Measurements from ENCODE around the gene UPK3A. TPM values are rescaled to one million over a fixed set of nuclear protein-coding genes. Genes with fewer than 3 reads are reported as not detected.

The UPK3A gene
- polyA plus RNA-seq, 3 donors = 6.0 to 19.0 (median 14.0) TPM

GRCh38 chr22:45335854-45336522, 51.2 kb downstream of the UPK3A start:
- Histone ChIP-seq H3K27me3 (ENCODE audit: control insufficient read depth in 2 of 2, insufficient read depth in 2 of 2, low read length in 2 of 2) (no peaks in the 10 kb centered on the region), H3K9me3 (replicated peaks in 1 of 2; ENCODE audit: control insufficient read depth in 1 of 2, insufficient read depth in 1 of 2, low read length in 2 of 2) (no peaks in the 10 kb centered on the region), H3K27ac (ENCODE audit: low read depth in 1 of 2, low read length in 2 of 2) (no peak overlapping the region), H3K9ac (ENCODE audit: insufficient read depth, low read length, poor library complexity, severe bottlenecking) (no peak overlapping the region), H3K4me3 (replicated peaks in 1 of 3; ENCODE audit: low read depth in 2 of 3, low read length in 3 of 3) (no peak overlapping the region), H3K4me2 (replicated peaks; ENCODE audit: extremely low read depth, low read length, poor library complexity, severe bottlenecking) (no peak overlapping the region), H4K20me1 (ENCODE audit: insufficient read depth, low read length) (no peaks in the 10 kb centered on the region), H2AFZ (ENCODE audit: insufficient read depth, low read depth, low read length, poor library complexity, severe bottlenecking) (no peak overlapping the region), H3K36me3 (replicated peaks in 1 of 2; ENCODE audit: control insufficient read depth in 1 of 2, insufficient read depth in 2 of 2, low read length in 2 of 2) (peaks cover 84 to 98% of the 10 kb centered on the region in 2 donors), H3K79me2 (ENCODE audit: insufficient read depth, low read length) (no peaks in the 10 kb centered on the region), H3K4me1 (ENCODE audit: control insufficient read depth in 1 of 2, insufficient read depth in 2 of 2, low read length in 2 of 2) (no peaks in the 10 kb centered on the region)
- no peak for DNase-seq
- H3K4me3 Mint-ChIP-seq = no peak overlapping the region
- TF ChIP-seq CTCF (IDR thresholded peaks at IDR 0.05) = no peak
- peaks cover 0 to 2% (median 0%) of the 10 kb centered on the region in 7 donors for H3K9me3 Mint-ChIP-seq
- WGBS (ENCODE audit: insufficient coverage) = 83% methylated on average over 12 of the region's 29 CpGs
- intact Hi-C loops (cut with micrococcal nuclease) = loop anchor here in 1 of 2 donors (10.0 kb wide), 1 partner anchor 79 kb away; the partner anchor contains the start of genes RIBC2 and SMC1B
- peaks cover 87 to 100% of the 10 kb centered on the region in 2 donors for H3K36me3 Mint-ChIP-seq
- no peaks in the 10 kb centered on the region for H3K4me1 Mint-ChIP-seq
- H3K27me3 Mint-ChIP-seq (ENCODE audit: low read depth in 3 of 3) = peaks cover 0 to 1% (median 0%) of the 10 kb centered on the region in 3 donors
- H3K27ac Mint-ChIP-seq = no peak overlapping the region

GRCh38 chr22:45336971-45337431, 52.3 kb downstream of the UPK3A start:
- no peaks in the 10 kb centered on the region for H3K4me1 Mint-ChIP-seq

More at GRCh38 chr22:45336971-45337431, 52.3 kb downstream of the UPK3A start:
- H3K9me3 ChIP-seq (replicated peaks in 1 of 2; ENCODE audit: control insufficient read depth in 1 of 2, insufficient read depth in 1 of 2, low read length in 2 of 2) = no peaks in the 10 kb centered on the region
- Mint-ChIP-seq H3K9me3 (peaks cover 0 to 2% (median 0%) of the 10 kb centered on the region in 7 donors), H3K36me3 (peaks cover 87 to 99% of the 10 kb centered on the region in 2 donors), H3K4me3 (no peak overlapping the region), H3K27ac (peak overlapping the region in 2 of 7 donors; percentile 40 to 73), H3K27me3 (ENCODE audit: low read depth in 3 of 3) (no peaks in the 10 kb centered on the region)
- 4% methylated on average over 3 of the region's 18 CpGs for WGBS (ENCODE audit: insufficient coverage)
- H4K20me1 ChIP-seq (ENCODE audit: insufficient read depth, low read length) = no peaks in the 10 kb centered on the region
- no peak for TF ChIP-seq CTCF (IDR thresholded peaks at IDR 0.05)
- no peak overlapping the region for H3K4me2 ChIP-seq (replicated peaks; ENCODE audit: extremely low read depth, low read length, poor library complexity, severe bottlenecking)
- no peak overlapping the region for H3K4me3 ChIP-seq (replicated peaks in 1 of 3; ENCODE audit: low read depth in 2 of 3, low read length in 3 of 3)
- intact Hi-C loops (cut with micrococcal nuclease) = loop anchor here in 1 of 2 donors (10.0 kb wide), 1 partner anchor 78 kb away; the partner anchor contains the start of genes RIBC2 and SMC1B
- H3K27me3 ChIP-seq (ENCODE audit: control insufficient read depth in 2 of 2, insufficient read depth in 2 of 2, low read length in 2 of 2) = no peaks in the 10 kb centered on the region
- H3K36me3 ChIP-seq (replicated peaks in 1 of 2; ENCODE audit: control insufficient read depth in 1 of 2, insufficient read depth in 2 of 2, low read length in 2 of 2) = peaks cover 84 to 98% of the 10 kb centered on the region in 2 donors
- no peak overlapping the region for H3K9ac ChIP-seq (ENCODE audit: insufficient read depth, low read length, poor library complexity, severe bottlenecking)
- no peaks in the 10 kb centered on the region for H3K79me2 ChIP-seq (ENCODE audit: insufficient read depth, low read length)
- no peak overlapping the region for H3K27ac ChIP-seq (ENCODE audit: low read depth in 1 of 2, low read length in 2 of 2)
- no peak overlapping the region for H2AFZ ChIP-seq (ENCODE audit: insufficient read depth, low read depth, low read length, poor library complexity, severe bottlenecking)
- no peaks in the 10 kb centered on the region for H3K4me1 ChIP-seq (ENCODE audit: control insufficient read depth in 1 of 2, insufficient read depth in 2 of 2, low read length in 2 of 2)
- DNase-seq = no peak
